Measurements from ENCODE around the gene STAG1.

- TF ChIP-seq CTCF (IDR thresholded peaks at IDR 0.05) (no peak), POLR2A (IDR thresholded peaks at IDR 0.05; ENCODE audit: low read depth) (no peak), POLR2AphosphoS5 (IDR thresholded peaks at IDR 0.05) (no peak), EP300 (IDR thresholded peaks at IDR 0.05) (no peak)
Observed at GRCh38 chr3:136351351-136351750, 400.8 kb downstream of the STAG1 start.

Measured in esophagus muscularis mucosa (tissue), 4 donors.